GM12872 (cell line): Measurements from ENCODE around the gene ITGB1.

ENCODE experiments used
- TF ChIP-seq, protein P1 (sequence below): IDR thresholded peaks from 3 replicates; pipeline ENCODE4 v1.5.1; 2011; ENCODE audit warnings: low read depth, mild to moderate bottlenecking, low read length, moderate library complexity; ENCODE audit not compliant: insufficient read depth

ITGB1 gene

DNA sequence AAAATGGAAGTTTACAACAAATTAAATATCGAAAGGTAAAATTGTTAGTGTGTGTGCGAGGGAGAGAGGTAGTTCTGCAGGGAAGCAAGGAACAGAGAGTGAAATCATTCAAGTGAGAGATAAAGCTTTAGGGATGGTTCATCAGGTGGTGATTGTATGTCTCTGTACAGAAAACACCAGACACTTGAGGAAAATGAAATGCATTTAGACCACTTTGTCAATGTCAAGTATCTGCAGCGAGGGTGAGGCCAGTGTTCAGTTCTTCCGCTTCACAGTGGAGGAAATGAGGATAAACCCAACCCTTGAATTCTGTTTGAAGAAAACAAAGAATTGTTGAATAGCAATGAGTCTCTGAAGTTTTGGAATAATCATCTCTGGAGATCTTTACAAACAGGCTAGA is 14.4 kb upstream of the ITGB1 start:
- TF ChIP-seq, protein P1, sequence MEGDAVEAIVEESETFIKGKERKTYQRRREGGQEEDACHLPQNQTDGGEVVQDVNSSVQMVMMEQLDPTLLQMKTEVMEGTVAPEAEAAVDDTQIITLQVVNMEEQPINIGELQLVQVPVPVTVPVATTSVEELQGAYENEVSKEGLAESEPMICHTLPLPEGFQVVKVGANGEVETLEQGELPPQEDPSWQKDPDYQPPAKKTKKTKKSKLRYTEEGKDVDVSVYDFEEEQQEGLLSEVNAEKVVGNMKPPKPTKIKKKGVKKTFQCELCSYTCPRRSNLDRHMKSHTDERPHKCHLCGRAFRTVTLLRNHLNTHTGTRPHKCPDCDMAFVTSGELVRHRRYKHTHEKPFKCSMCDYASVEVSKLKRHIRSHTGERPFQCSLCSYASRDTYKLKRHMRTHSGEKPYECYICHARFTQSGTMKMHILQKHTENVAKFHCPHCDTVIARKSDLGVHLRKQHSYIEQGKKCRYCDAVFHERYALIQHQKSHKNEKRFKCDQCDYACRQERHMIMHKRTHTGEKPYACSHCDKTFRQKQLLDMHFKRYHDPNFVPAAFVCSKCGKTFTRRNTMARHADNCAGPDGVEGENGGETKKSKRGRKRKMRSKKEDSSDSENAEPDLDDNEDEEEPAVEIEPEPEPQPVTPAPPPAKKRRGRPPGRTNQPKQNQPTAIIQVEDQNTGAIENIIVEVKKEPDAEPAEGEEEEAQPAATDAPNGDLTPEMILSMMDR = no peak

- TF ChIP-seq, protein P1 = no peak
These were observed 13.6 kb upstream of the ITGB1 start for GRCh38 chr10:32971536-32972091.

DNA sequence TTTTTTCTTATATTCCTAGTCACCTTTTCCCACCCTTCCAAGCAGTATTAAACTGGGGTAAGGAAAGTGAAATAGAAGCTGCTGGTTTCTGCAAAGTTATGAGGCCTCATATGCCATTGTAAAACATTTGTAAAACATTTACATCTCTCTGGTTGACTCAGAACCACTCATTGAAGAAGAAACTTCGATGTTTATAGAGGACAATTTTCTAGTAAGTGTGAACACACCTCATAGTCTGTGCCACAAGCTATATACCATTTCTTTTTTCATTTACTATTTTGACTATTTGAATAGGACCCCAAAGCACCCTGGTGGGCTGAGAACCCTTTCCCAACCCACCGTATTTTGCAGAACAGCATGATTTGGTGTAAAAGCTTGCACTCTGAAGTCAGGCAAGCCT is 12.9 kb upstream of the ITGB1 start:
- TF ChIP-seq, protein P1 = no peak

GRCh38 chr10:32964270-32964669 is 6.2 kb upstream of the ITGB1 start:
- TF ChIP-seq, protein P1 = no peak

DNA sequence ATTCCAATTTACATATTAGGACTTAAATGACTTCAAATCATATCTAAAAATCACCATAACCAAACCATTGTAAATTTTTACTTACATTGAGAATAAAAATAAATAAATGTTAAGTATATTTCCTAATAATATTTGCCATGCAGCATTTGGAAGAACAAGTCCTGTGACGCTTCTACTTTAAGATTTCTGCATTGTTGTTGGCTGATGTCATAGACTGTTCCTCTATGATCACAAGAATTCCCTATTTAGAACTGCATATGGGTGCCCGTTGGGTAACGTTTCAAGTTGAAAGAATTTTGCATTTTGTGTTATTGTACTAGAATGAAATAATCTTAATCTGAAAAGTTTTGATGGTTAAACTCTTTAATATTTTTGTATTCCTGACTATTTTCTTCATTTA is 5.1 kb upstream of the ITGB1 start:
- TF ChIP-seq, protein P1 = no peak

DNA sequence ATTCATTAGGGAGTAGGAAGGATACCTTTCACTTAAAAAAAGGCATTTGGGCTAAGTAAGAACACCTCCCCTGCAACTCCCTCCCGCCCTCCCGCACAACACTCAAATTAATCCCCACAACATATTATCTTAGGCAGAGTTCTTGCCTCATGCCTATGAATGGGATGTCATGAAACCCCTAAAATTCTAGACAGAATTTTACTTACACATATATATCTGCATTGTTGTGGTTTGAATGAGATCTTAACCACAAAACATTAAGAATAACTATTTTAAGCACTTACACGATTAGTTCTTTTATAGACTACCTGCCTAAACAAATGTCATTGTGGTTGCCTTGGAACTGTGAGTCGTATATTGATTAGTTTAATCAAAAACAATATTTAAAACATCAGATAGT is 4.5 kb upstream of the ITGB1 start:
- TF ChIP-seq, protein P1 = no peak

GRCh38 chr10:32961895-32962369 is 3.9 kb upstream of the ITGB1 start:
- TF ChIP-seq, protein P1 = no peak
